Osteocyte (in vitro differentiated cells): Measurements from ENCODE around the gene FOLR1. TPM values are rescaled to one million over a fixed set of nuclear protein-coding genes. Genes with fewer than 3 reads are reported as not detected.

Source experiments
- DNase-seq: peaks from one replicate; pipeline ENCODE4 v3.0.0; 2021; ENCODE audit warnings: mixed read lengths; ENCODE audit not compliant: unreplicated experiment; ENCODE audit errors: extremely low spot score
- H3K27ac Mint-ChIP-seq: one replicate; pipeline ENCODE4 v1.8.0; 2021; ENCODE audit warnings: mild to moderate bottlenecking, mixed read lengths; ENCODE audit not compliant: unreplicated experiment
- H3K27me3 Mint-ChIP-seq: one replicate; pipeline ENCODE4 v1.8.0; 2021; ENCODE audit warnings: mixed read lengths; ENCODE audit not compliant: unreplicated experiment
- H3K36me3 Mint-ChIP-seq: one replicate; pipeline ENCODE4 v1.8.0; 2021; ENCODE audit warnings: mixed read lengths; ENCODE audit not compliant: unreplicated experiment
- H3K4me1 Mint-ChIP-seq: one replicate; pipeline ENCODE4 v1.8.0; 2021; ENCODE audit warnings: mixed read lengths; ENCODE audit not compliant: unreplicated experiment
- H3K4me3 Mint-ChIP-seq: one replicate; pipeline ENCODE4 v1.8.0; 2021; ENCODE audit warnings: mild to moderate bottlenecking, moderate library complexity, mixed read lengths; ENCODE audit not compliant: unreplicated experiment
- H3K9me3 Mint-ChIP-seq: one replicate; pipeline ENCODE4 v1.8.0; 2021; ENCODE audit warnings: mixed read lengths; ENCODE audit not compliant: unreplicated experiment
- CTCF ChIP-seq: fragments of 200-600 bp; sonication (generic); IDR thresholded peaks from 2 replicates; pipeline ENCODE4 v1.5.0; 2021; ENCODE audit warnings: antibody characterized with exemption, mild to moderate bottlenecking, moderate library complexity
- total RNA-seq: library from RNA; stranded (reverse); gene quantifications from 2 replicates; pipeline ENCODE4 v1.2.1, GENCODE V29; 2021

The FOLR1 gene
- total RNA-seq, 1 donor from 2014 or later, result not detected

- Mint-ChIP-seq H3K27ac (no peak overlapping the region), H3K4me1 (peaks cover 22% of the 10 kb centered on the region), H3K36me3 (peaks cover 38% of the 10 kb centered on the region), H3K4me3 (no peak overlapping the region), H3K9me3 (no peaks in the 10 kb centered on the region), H3K27me3 (no peaks in the 10 kb centered on the region)
- no peak for DNase-seq
- no peak for TF ChIP-seq CTCF
Measured at GRCh38 chr11:72236083-72236697, 44.2 kb downstream of the FOLR1 start.

GRCh38 chr11:72236774-72237111 is 44.8 kb downstream of the FOLR1 start:
- Mint-ChIP-seq H3K9me3 (no peaks in the 10 kb centered on the region), H3K27ac (no peak overlapping the region), H3K4me3 (no peak overlapping the region), H3K27me3 (peaks cover 3% of the 10 kb centered on the region), H3K36me3 (peaks cover 32% of the 10 kb centered on the region), H3K4me1 (peaks cover 22% of the 10 kb centered on the region)
- TF ChIP-seq CTCF, result no peak
- DNase-seq, result no peak

GRCh38 chr11:72237112-72237931 is 45.4 kb downstream of the FOLR1 start:
- Mint-ChIP-seq H3K27ac (no peak overlapping the region), H3K36me3 (peaks cover 30% of the 10 kb centered on the region), H3K4me3 (no peak overlapping the region), H3K27me3 (peaks cover 9% of the 10 kb centered on the region), H3K4me1 (peaks cover 22% of the 10 kb centered on the region), H3K9me3 (no peaks in the 10 kb centered on the region)
- no peak for TF ChIP-seq CTCF
- DNase-seq, result no peak

- H3K4me3 Mint-ChIP-seq, result no peak overlapping the region
- H3K27ac Mint-ChIP-seq, result no peak overlapping the region
- peaks cover 26% of the 10 kb centered on the region for H3K36me3 Mint-ChIP-seq
- H3K4me1 Mint-ChIP-seq, result peaks cover 22% of the 10 kb centered on the region
- no peak for DNase-seq
- peaks cover 16% of the 10 kb centered on the region for H3K27me3 Mint-ChIP-seq
- TF ChIP-seq CTCF, result peak; percentile 72
- no peaks in the 10 kb centered on the region for H3K9me3 Mint-ChIP-seq
Measured at GRCh38 chr11:72238040-72238450, 46.1 kb downstream of the FOLR1 start.
